HG03108 (cell line): ENCODE data around the gene GHRL.

Experiments used
- ATAC-seq: cut with Tn5 transposase; IDR thresholded peaks from one replicate; pipeline ENCODE4 v1.9.1; 2021; ENCODE audit warnings: moderate library complexity; ENCODE audit not compliant: unreplicated experiment

The GHRL gene

GRCh38 chr3:10248184-10248983 is 44.4 kb downstream of the GHRL start, which contains the start of gene TATDN2:
TATDN2 (plus strand) TSS chr3:10248459; CDS start chr3:10249201, 742 bp downstream.
- peak; percentile 96 for ATAC-seq

- no peak for ATAC-seq
These were observed 45.0 kb downstream of the GHRL start for GRCh38 chr3:10247679-10248183.

GRCh38 chr3:10245081-10245712 is 47.5 kb downstream of the GHRL start:
- ATAC-seq, result no peak

GRCh38 chr3:10244009-10244408 is 48.7 kb downstream of the GHRL start:
- ATAC-seq, result no peak

GRCh38 chr3:10242182-10243065 is 50.3 kb downstream of the GHRL start:
- peak; percentile 57 for ATAC-seq

GRCh38 chr3:10240799-10241198 is 51.9 kb downstream of the GHRL start:
- no peak for ATAC-seq

- no peak for ATAC-seq
These were observed 54.2 kb downstream of the GHRL start for GRCh38 chr3:10238345-10239183.
